ENCODE data around the gene SLITRK3. TPM values are rescaled to one million over a fixed set of nuclear protein-coding genes. Genes with fewer than 3 reads are reported as not detected.

Gene SLITRK3
- total RNA-seq, 1 experiment from 2014 or later = 0.48 TPM

- H3K27ac ChIP-seq (ENCODE audit: insufficient read length, low read depth, low read length) = no peak overlapping the region
- H2AFZ ChIP-seq (ENCODE audit: low read length) = no peak overlapping the region
- Mint-ChIP-seq H3K4me1 (no peaks in the 10 kb centered on the region), H3K9me3 (peaks cover 0 to 4% of the 10 kb centered on the region in 2 experiments; a peak in 1 of 5 replicates), H3K4me3 (no peak overlapping the region), H3K36me3 (ENCODE audit: insufficient read depth in 1 of 3, low read depth in 3 of 3) (no peaks in the 10 kb centered on the region), H3K27me3 (ENCODE audit: low read depth) (no peaks in the 10 kb centered on the region), H3K27ac (no peak overlapping the region)
- H4K91ac ChIP-seq (ENCODE audit: insufficient read length, low read depth, low read length) = no peak overlapping the region
- H3K79me2 ChIP-seq (ENCODE audit: insufficient read depth, low read length) = no peaks in the 10 kb centered on the region
- H3K23me2 ChIP-seq (ENCODE audit: insufficient read length, low read depth, low read length, poor library complexity, severe bottlenecking) = no peaks in the 10 kb centered on the region
- no peak overlapping the region for H2AK5ac ChIP-seq (ENCODE audit: insufficient read length, low read length)
- H3K56ac ChIP-seq (ENCODE audit: insufficient read length, low read depth, low read length) = no peak overlapping the region
- H4K20me1 ChIP-seq (ENCODE audit: control insufficient read depth, insufficient read depth, insufficient read length) = no peaks in the 10 kb centered on the region
- TF ChIP-seq CTCF (conservative IDR thresholded peaks at IDR 0.05) = no peak
- H3K23ac ChIP-seq (ENCODE audit: insufficient read length, low read depth, low read length) = no peak overlapping the region
- no peak overlapping the region for H3K18ac ChIP-seq (ENCODE audit: insufficient read length, low read depth, low read length)
- H3K4me1 ChIP-seq (ENCODE audit: insufficient read depth, low read length) = no peaks in the 10 kb centered on the region
- H3K4ac ChIP-seq (ENCODE audit: low read depth, low read length) = no peak overlapping the region
- no peak overlapping the region for H2BK120ac ChIP-seq (ENCODE audit: low read depth, low read length, poor library complexity, severe bottlenecking)
- no peaks in the 10 kb centered on the region; the same call in 1 of the 2 replicates for H3K27me3 ChIP-seq (ENCODE audit: insufficient read depth, low read length)
- DNase-seq = no peak
- H2BK20ac ChIP-seq (ENCODE audit: low read depth, low read length, poor library complexity, severe bottlenecking) = no peak overlapping the region
- no CpG with 5 or more reads among the region's 6 CpGs for WGBS (ENCODE audit: extremely low coverage, insufficient read length, low lambda C conversion rate)
- H3K4me2 ChIP-seq (ENCODE audit: insufficient read depth, insufficient read length, low read length) = no peak overlapping the region
- no peak overlapping the region for H3T11ph ChIP-seq (ENCODE audit: low read length)
- no peak overlapping the region for H4K5ac ChIP-seq (ENCODE audit: insufficient read length, low read depth, low read length)
- no peak overlapping the region for H2BK12ac ChIP-seq (ENCODE audit: insufficient read length, low read depth, low read length)
- H3K14ac ChIP-seq (ENCODE audit: insufficient read depth, low read length) = no peak overlapping the region
- H3K9me3 ChIP-seq (ENCODE audit: control insufficient read depth, low read depth, low read length) = no peaks in the 10 kb centered on the region
- H4K8ac ChIP-seq (replicated peaks; ENCODE audit: insufficient read length, low read depth, low read length) = no peak overlapping the region
- no peak overlapping the region for H2BK15ac ChIP-seq (ENCODE audit: low read depth, low read length)
- H2BK5ac ChIP-seq (ENCODE audit: insufficient read length, low read length) = no peak overlapping the region
- H3K79me1 ChIP-seq (ENCODE audit: insufficient read depth, low read depth, low read length, poor library complexity, severe bottlenecking) = no peaks in the 10 kb centered on the region
- H3K9ac ChIP-seq (ENCODE audit: extremely low read depth, insufficient read length, low read length) = no peak overlapping the region
Observed at GRCh38 chr3:165169368-165169767, 26.8 kb downstream of the SLITRK3 start.

Data from H9 (cell line).